CD4-positive, alpha-beta memory T cell (primary cell): ENCODE results near the gene SLC16A13. TPM values are rescaled to one million over a fixed set of nuclear protein-coding genes. Genes with fewer than 3 reads are reported as not detected.

Source experiments
- CTCF ChIA-PET: fragments of 350-600 bp; sonication (Branson Sonifier 250); formaldehyde crosslinking; loops from one replicate; lab custom pipeline; 2021; ENCODE audit warnings: inconsistent platforms; ENCODE audit not compliant: partially characterized antibody; lab: Charles Lee
- POLR2A ChIA-PET: fragments of 350-600 bp; sonication (Branson Sonifier 250); formaldehyde crosslinking; loops from one replicate; lab custom pipeline; 2021; ENCODE audit not compliant: partially characterized antibody; lab: Charles Lee
- DNase-seq, 5 donors: peaks; one replicate each; pipeline versions ENCODE4 v3.0.0 to v3.0.0-alpha.2; 2020 to 2022; ENCODE audit warnings: mixed read lengths in 1 of 5
- H3K27ac ChIP-seq: one replicate; pipeline ENCODE4 v1.7.0; 2013; ENCODE audit warnings: low read depth, low read length
- H3K27me3 ChIP-seq: 2 replicates; pipeline ENCODE4 v1.7.0; 2013; ENCODE audit warnings: mild to moderate bottlenecking, low read length, moderate library complexity; ENCODE audit not compliant: insufficient read depth
- H3K36me3 ChIP-seq: 2 replicates; pipeline ENCODE4 v1.7.0; 2013; ENCODE audit warnings: mild to moderate bottlenecking, low read length, moderate library complexity; ENCODE audit not compliant: insufficient read depth
- H3K4me1 ChIP-seq: 2 replicates; pipeline ENCODE4 v1.7.0; 2013; ENCODE audit warnings: mild to moderate bottlenecking, low read length, moderate library complexity; ENCODE audit not compliant: insufficient read depth
- H3K4me3 ChIP-seq, 2 donors: one replicate each; pipeline ENCODE4 v1.7.0; 2013; ENCODE audit warnings: low read length in 2 of 2, mild to moderate bottlenecking in 1 of 2
- H3K9me3 ChIP-seq, 2 donors: one replicate each; pipeline ENCODE4 v1.7.0; 2013; ENCODE audit warnings: low read length in 2 of 2, control low read depth in 1 of 2; ENCODE audit not compliant: control insufficient read depth in 1 of 2
- H3K27ac Mint-ChIP-seq, 7 donors: one replicate each; pipeline ENCODE4 v1.8.0; 2020 to 2021; ENCODE audit warnings: mixed read lengths in 7 of 7, mild to moderate bottlenecking in 6 of 7, inconsistent platforms in 3 of 7, moderate library complexity in 3 of 7
- H3K27me3 Mint-ChIP-seq, 2 donors: one replicate each; pipeline ENCODE4 v1.8.0; 2020 to 2021; ENCODE audit warnings: mixed read lengths in 2 of 2
- H3K36me3 Mint-ChIP-seq, 2 donors: one replicate each; pipeline ENCODE4 v1.8.0; 2020 to 2021; ENCODE audit warnings: mixed read lengths in 2 of 2, inconsistent platforms in 1 of 2, mild to moderate bottlenecking in 1 of 2
- H3K4me1 Mint-ChIP-seq, 4 donors: one replicate each; pipeline ENCODE4 v1.8.0; 2020 to 2021; ENCODE audit warnings: mixed read lengths in 4 of 4, mild to moderate bottlenecking in 1 of 4
- H3K4me3 Mint-ChIP-seq, 8 donors: one replicate each; pipeline ENCODE4 v1.8.0; 2020 to 2021; ENCODE audit warnings: mixed read lengths in 8 of 8, mild to moderate bottlenecking in 7 of 8, moderate library complexity in 6 of 8, inconsistent platforms in 3 of 8
- H3K9me3 Mint-ChIP-seq, 8 donors: one replicate each; pipeline ENCODE4 v1.8.0; 2020 to 2021; ENCODE audit warnings: mixed read lengths in 8 of 8, mild to moderate bottlenecking in 5 of 8, inconsistent platforms in 3 of 8, moderate library complexity in 1 of 8
- intact Hi-C: fragments of 100-400 bp; cut with micrococcal nuclease; formaldehyde crosslinking; loops from one replicate; pipeline ENCODE4 v1.15.1; 2023
- polyA plus RNA-seq, 2 donors: library from polyadenylated mRNA; unstranded; fragments of 300-500 nt; fragmentation: Illumina TruSeq; gene quantifications; one replicate each; pipeline ENCODE4 v1.2.3, GENCODE V29; 2021
- total RNA-seq, 2 experiments: library from RNA; stranded (reverse); gene quantifications; one replicate each; pipeline ENCODE4 v1.2.3, GENCODE V29; 2021

The SLC16A13 gene
- total and polyA plus RNA-seq, 4 experiments from 2014 or later = 0.93 to 13.7 (median 7.4) TPM

GRCh38 chr17:7070712-7071111, 34.9 kb downstream of the SLC16A13 start:
- Histone ChIP-seq H3K27ac (no peak overlapping the region), H3K36me3 (no peaks in the 10 kb centered on the region), H3K9me3 (peaks cover 0 to 9% of the 10 kb centered on the region in 2 donors), H3K4me1 (no peaks in the 10 kb centered on the region), H3K27me3 (no peaks in the 10 kb centered on the region), H3K4me3 (no peak overlapping the region)
- ChIA-PET CTCF (no interaction called here), POLR2A (interaction anchor here (1.2 kb wide), 1 partner anchor 25 kb away, joined by 3 read pairs; no protein-coding TSS in a partner anchor)
- DNase-seq = no peak
- no peak overlapping the region for H3K27ac Mint-ChIP-seq
- H3K4me1 Mint-ChIP-seq = no peaks in the 10 kb centered on the region
- no peak overlapping the region for H3K4me3 Mint-ChIP-seq
- peaks cover 0 to 24% (median 19%) of the 10 kb centered on the region in 8 donors for H3K9me3 Mint-ChIP-seq
- intact Hi-C loops = no loop called here
- peaks cover 0 to 10% of the 10 kb centered on the region in 2 donors for H3K36me3 Mint-ChIP-seq
- peaks cover 0 to 2% of the 10 kb centered on the region in 2 donors for H3K27me3 Mint-ChIP-seq

- H3K27me3 ChIP-seq = no peaks in the 10 kb centered on the region
- H3K4me1 Mint-ChIP-seq = no peaks in the 10 kb centered on the region
- ChIA-PET CTCF (interaction anchor here (0.5 to 0.9 kb wide), 2 partner anchors 50 to 64 kb away, joined by 3 read pairs; no protein-coding TSS in a partner anchor), POLR2A (no interaction called here)
- H3K4me1 ChIP-seq = no peaks in the 10 kb centered on the region
- H3K27me3 Mint-ChIP-seq = no peaks in the 10 kb centered on the region
- peak overlapping the region in 1 of 7 donors; percentile 70 for H3K27ac Mint-ChIP-seq
- intact Hi-C loops = no loop called here
- no peak overlapping the region for H3K27ac ChIP-seq
- no peaks in the 10 kb centered on the region for H3K36me3 ChIP-seq
- H3K36me3 Mint-ChIP-seq = peaks cover 0 to 10% of the 10 kb centered on the region in 2 donors
- peaks cover 0 to 9% of the 10 kb centered on the region in 2 donors for H3K9me3 ChIP-seq
- H3K4me3 ChIP-seq = no peak overlapping the region
- no peak overlapping the region for H3K4me3 Mint-ChIP-seq
- no peak for DNase-seq
- peaks cover 0 to 19% (median 15%) of the 10 kb centered on the region in 8 donors for H3K9me3 Mint-ChIP-seq
Observed at GRCh38 chr17:7072406-7072805, 36.6 kb downstream of the SLC16A13 start.

GRCh38 chr17:7074931-7075330, 39.1 kb downstream of the SLC16A13 start:
- no peaks in the 10 kb centered on the region for H3K27me3 ChIP-seq
- intact Hi-C loops = no loop called here
- Mint-ChIP-seq H3K4me1 (peaks cover 0 to 5% (median 5%) of the 10 kb centered on the region in 4 donors), H3K27me3 (no peaks in the 10 kb centered on the region), H3K9me3 (peaks cover 0 to 3% (median 0%) of the 10 kb centered on the region in 8 donors), H3K36me3 (no peaks in the 10 kb centered on the region), H3K4me3 (no peak overlapping the region), H3K27ac (no peak overlapping the region)
- no peaks in the 10 kb centered on the region for H3K36me3 ChIP-seq
- no peak overlapping the region for H3K4me3 ChIP-seq
- no peak for DNase-seq
- no peaks in the 10 kb centered on the region for H3K9me3 ChIP-seq
- no peak overlapping the region for H3K27ac ChIP-seq
- no peaks in the 10 kb centered on the region for H3K4me1 ChIP-seq
- CTCF ChIA-PET = interaction anchor here (0.5 to 1.6 kb wide), 3 partner anchors 23 to 92 kb away, joined by 3 to 5 read pairs (median 3); no protein-coding TSS in a partner anchor
- POLR2A ChIA-PET = no interaction called here

DNA sequence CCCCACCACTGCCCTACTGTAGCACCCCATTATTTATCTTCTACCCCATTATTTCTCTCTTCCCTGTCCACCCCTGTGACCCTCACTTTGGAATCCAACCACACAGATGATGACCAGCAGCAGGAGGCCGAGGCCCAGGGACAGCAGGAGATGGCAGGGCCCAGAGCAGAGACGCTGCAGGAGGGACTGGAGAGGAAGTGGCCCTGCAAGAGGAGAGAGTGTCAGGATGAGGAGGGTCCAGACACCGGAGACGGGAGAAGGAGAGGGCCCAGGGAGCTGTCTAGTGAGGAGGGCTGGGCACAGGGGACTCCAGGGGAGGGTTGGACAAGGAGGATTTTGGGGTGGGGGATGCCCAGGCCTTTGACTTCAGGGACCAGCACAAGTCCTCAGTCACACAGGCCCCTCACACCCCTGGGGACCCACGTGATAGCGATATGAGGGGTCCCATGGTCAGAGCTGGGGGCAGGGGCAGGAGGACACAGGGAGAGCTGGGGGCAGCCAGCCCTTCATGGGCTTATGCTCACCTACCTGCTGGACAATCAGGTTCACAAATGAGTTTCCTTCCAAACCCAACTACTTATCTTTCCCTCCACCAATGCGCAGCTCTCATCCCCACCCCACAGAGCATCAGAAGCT, 42.2 kb downstream of the SLC16A13 start:
- ChIA-PET POLR2A (no interaction called here), CTCF (no interaction called here)
- no peak overlapping the region for H3K4me3 ChIP-seq
- peaks cover 17% of the 10 kb centered on the region for H3K4me1 ChIP-seq
- no peaks in the 10 kb centered on the region for H3K36me3 Mint-ChIP-seq
- H3K9me3 ChIP-seq = no peaks in the 10 kb centered on the region
- H3K4me1 Mint-ChIP-seq = peaks cover 15 to 31% (median 26%) of the 10 kb centered on the region in 4 donors
- H3K9me3 Mint-ChIP-seq = no peaks in the 10 kb centered on the region
- no peak overlapping the region for H3K27ac ChIP-seq
- no peak overlapping the region for H3K4me3 Mint-ChIP-seq
- DNase-seq = peak in 1 of 5 donors; percentile 25
- intact Hi-C loops = no loop called here
- no peak overlapping the region for H3K27ac Mint-ChIP-seq
- H3K27me3 ChIP-seq = no peaks in the 10 kb centered on the region
- H3K27me3 Mint-ChIP-seq = no peaks in the 10 kb centered on the region
- H3K36me3 ChIP-seq = no peaks in the 10 kb centered on the region

DNA sequence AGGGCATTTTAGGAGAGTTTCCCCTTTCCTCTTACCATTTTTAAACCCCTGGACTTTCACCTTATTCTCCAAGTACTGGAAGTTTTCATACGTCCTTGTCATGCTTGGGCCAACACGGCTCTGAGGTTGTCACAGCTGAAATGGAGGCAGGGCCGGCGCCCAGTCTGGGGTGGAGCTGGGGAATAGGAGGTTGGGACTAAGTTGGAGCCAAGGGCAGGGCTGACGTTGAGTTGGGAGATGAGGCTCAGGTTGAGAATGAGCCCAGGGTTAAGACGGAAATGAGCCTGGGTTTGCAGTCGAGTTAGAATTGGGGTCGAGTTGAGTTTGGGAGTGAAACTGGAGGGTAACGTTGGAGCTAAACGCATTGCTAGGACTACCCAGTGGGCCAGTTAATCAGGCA, 42.9 kb downstream of the SLC16A13 start:
- H3K27ac ChIP-seq = no peak overlapping the region
- H3K36me3 ChIP-seq = no peaks in the 10 kb centered on the region
- Mint-ChIP-seq H3K36me3 (no peaks in the 10 kb centered on the region), H3K27me3 (no peaks in the 10 kb centered on the region), H3K4me1 (peaks cover 19 to 38% (median 31%) of the 10 kb centered on the region in 4 donors), H3K9me3 (no peaks in the 10 kb centered on the region), H3K27ac (peak overlapping the region in 1 of 7 donors; percentile 24), H3K4me3 (no peak overlapping the region)
- no peak overlapping the region for H3K4me3 ChIP-seq
- intact Hi-C loops = no loop called here
- DNase-seq = no peak
- H3K9me3 ChIP-seq = no peaks in the 10 kb centered on the region
- POLR2A ChIA-PET = no interaction called here
- peaks cover 17% of the 10 kb centered on the region for H3K4me1 ChIP-seq
- H3K27me3 ChIP-seq = no peaks in the 10 kb centered on the region
- CTCF ChIA-PET = no interaction called here

- no peaks in the 10 kb centered on the region for H3K36me3 Mint-ChIP-seq
- H3K27me3 Mint-ChIP-seq = no peaks in the 10 kb centered on the region
- ChIA-PET POLR2A (no interaction called here), CTCF (no interaction called here)
- Histone ChIP-seq H3K27me3 (no peaks in the 10 kb centered on the region), H3K4me1 (peaks cover 17% of the 10 kb centered on the region), H3K4me3 (no peak within 1 kb of the TSS), H3K9me3 (no peaks in the 10 kb centered on the region), H3K27ac (no peak within 1 kb of the TSS), H3K36me3 (no peaks in the 10 kb centered on the region)
- peaks cover 20 to 47% (median 35%) of the 10 kb centered on the region in 4 donors for H3K4me1 Mint-ChIP-seq
- intact Hi-C loops = no loop called here
- peak within 1 kb of the TSS in 3 of 7 donors; percentile 48 to 80 (median 56) for H3K27ac Mint-ChIP-seq
- no peak for DNase-seq
- H3K4me3 Mint-ChIP-seq = no peak within 1 kb of the TSS
- H3K9me3 Mint-ChIP-seq = no peaks in the 10 kb centered on the region
Observed at GRCh38 chr17:7079581-7080455, 44.0 kb downstream of the SLC16A13 start, which contains the start of gene CLEC10A. CLEC10A (minus strand) TSS chr17:7080251; CDS start chr17:7078812, 1,439 bp downstream.

- peaks cover 20 to 47% (median 35%) of the 10 kb centered on the region in 4 donors for H3K4me1 Mint-ChIP-seq
Observed at GRCh38 chr17:7080456-7081041, 44.7 kb downstream of the SLC16A13 start.

More at GRCh38 chr17:7080456-7081041, 44.7 kb downstream of the SLC16A13 start:
- ChIA-PET POLR2A (no interaction called here), CTCF (no interaction called here)
- Histone ChIP-seq H3K4me3 (no peak overlapping the region), H3K36me3 (no peaks in the 10 kb centered on the region), H3K9me3 (no peaks in the 10 kb centered on the region), H3K4me1 (peaks cover 17% of the 10 kb centered on the region), H3K27me3 (no peaks in the 10 kb centered on the region), H3K27ac (no peak overlapping the region)
- no peaks in the 10 kb centered on the region for H3K9me3 Mint-ChIP-seq
- H3K36me3 Mint-ChIP-seq = no peaks in the 10 kb centered on the region
- DNase-seq = no peak
- no peak overlapping the region for H3K4me3 Mint-ChIP-seq
- H3K27me3 Mint-ChIP-seq = no peaks in the 10 kb centered on the region
- H3K27ac Mint-ChIP-seq = peak overlapping the region in 2 of 7 donors; percentile 48 to 80
- intact Hi-C loops = no loop called here
